GM21447 (cell line): Measurements from ENCODE around the gene CNGA3.

Source experiments
- ATAC-seq: cut with Tn5 transposase; IDR thresholded peaks from one replicate; pipeline ENCODE4 v1.9.1; 2021; ENCODE audit not compliant: unreplicated experiment

Gene CNGA3

DNA sequence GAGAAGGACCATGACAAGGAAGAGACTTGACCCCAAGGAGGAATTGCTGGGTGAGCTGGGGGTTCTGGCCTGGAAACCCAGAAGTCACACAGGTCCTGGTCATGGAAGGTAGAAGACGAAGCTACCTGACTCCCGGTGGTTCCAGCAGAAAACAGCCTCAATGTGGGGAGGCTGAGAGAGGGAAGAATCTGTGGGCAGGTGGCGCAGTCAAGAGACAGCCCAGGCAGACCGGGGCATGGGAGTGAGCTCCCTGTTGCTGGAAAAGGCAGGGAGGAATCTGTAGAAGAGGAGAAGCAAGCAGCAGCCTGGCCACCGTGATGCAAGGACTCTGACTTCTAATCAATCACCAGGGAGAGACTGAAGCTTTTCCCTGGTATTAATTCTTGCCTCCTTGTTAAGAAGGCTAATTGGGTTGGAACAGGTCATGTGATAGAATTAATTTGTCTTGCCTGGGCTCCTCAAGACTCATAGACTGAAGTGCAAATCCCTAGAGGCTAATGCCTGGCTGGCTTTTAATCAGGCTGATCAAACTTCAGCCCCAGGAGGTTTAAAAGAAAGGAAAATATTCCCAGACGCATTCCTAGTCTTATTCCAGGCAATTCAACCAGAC, 30.1 kb downstream of the CNGA3 start:
- no peak for ATAC-seq

DNA sequence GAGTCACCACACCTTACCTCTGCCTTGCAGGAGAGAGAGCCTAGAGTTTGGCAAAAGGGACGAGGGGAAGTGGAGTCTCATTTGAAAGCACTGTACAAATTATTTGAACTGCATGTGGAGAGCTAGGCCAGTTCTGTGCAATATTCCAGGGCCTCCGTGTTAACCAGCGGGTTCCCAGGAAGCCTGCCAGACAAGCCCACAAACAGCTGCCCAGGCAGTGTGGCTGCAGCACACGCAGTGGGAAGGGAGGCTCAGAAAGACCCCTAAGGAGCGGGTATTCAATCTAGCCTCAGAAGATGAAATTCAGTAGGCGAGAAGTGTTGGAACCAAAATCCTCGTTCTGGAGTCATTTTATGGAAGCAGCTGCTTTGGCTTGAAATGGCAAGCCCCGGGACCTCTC, 30.7 kb downstream of the CNGA3 start:
- ATAC-seq, result no peak

DNA sequence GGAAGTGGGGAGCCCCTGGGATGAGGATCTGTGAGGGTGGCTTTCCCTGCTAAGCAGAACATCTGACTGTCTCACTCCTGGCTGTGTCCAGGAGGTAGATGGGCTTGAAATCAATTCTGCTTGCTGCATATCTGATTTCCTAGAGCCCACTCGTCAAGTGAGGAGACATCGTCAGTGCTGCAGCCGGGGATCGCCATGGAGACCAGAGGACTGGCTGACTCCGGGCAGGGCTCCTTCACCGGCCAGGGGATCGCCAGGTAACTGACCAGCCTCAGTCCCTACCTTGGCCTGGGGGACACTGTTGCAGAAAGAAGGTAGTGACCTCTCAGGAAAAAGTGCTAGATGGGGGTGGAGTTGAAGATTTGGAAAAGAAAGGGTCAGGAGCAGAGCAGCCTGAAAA, 31.3 kb downstream of the CNGA3 start:
- ATAC-seq, result no peak

DNA sequence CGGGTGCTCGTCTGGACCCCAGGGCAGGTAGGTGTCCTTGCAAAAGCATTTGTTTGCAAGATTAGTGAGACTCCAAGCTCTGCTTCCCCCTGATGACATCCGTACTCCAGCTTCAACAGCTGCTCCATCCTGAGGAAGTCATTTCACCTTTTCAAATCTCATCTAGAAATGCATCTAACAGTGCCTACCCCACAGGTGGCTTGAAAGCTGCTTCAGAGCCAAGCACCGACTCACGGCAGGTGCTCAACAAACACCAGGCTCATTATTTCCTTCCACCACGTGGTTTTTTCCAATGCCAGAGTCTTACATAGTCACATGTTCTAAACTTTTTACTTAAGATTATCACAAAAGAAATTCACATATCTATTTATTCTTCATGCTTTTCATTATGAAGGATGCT, 31.9 kb downstream of the CNGA3 start:
- no peak for ATAC-seq

DNA sequence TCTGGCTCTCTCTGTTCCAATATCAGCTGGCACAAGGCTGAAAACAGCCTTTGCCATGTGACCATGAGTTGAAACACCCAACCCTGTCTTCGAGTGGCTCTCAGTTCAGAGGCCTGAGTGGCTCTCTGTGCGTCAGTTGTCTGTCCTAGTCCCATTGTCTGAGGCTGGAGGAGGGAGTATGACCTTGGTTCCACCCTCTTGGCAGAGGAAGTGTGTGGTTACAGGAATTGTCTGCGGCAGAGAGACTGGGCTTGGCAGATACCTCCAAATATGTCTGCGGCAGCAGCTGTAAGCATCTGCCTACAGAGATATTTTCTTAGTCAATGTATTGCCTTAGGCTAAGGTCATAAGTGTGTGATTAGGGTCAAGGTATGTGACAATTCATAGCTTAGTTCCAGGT, 32.6 kb downstream of the CNGA3 start:
- ATAC-seq, result no peak

- ATAC-seq, result no peak
Measured at GRCh38 chr2:98379311-98380202, 33.3 kb downstream of the CNGA3 start.

- ATAC-seq, result no peak
Measured at GRCh38 chr2:98380203-98380535, 33.9 kb downstream of the CNGA3 start.

- ATAC-seq, result no peak
Measured at GRCh38 chr2:98381494-98381893, 35.2 kb downstream of the CNGA3 start.

GRCh38 chr2:98382086-98382485, 35.8 kb downstream of the CNGA3 start:
- no peak for ATAC-seq

GRCh38 chr2:98382739-98383138, 36.5 kb downstream of the CNGA3 start:
- ATAC-seq, result no peak

DNA sequence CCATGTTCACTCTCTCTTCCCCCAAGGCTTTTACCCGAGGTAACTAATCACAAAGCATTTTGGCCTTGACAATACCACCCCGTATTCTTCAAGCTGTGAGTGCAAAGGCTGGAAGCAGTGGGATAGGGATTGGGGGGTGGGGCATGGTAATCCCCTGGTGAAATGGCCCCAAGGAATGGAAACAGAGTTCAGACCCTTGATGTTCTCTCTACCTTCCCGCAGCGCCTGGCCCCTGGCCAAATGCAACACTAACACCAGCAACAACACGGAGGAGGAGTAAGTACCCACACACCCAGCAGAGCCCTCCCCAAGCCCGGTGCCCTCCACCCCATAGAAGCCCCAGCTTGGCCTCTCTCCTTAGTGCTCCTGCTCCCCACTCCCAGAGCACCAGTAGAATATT, 36.9 kb downstream of the CNGA3 start:
- no peak for ATAC-seq

DNA sequence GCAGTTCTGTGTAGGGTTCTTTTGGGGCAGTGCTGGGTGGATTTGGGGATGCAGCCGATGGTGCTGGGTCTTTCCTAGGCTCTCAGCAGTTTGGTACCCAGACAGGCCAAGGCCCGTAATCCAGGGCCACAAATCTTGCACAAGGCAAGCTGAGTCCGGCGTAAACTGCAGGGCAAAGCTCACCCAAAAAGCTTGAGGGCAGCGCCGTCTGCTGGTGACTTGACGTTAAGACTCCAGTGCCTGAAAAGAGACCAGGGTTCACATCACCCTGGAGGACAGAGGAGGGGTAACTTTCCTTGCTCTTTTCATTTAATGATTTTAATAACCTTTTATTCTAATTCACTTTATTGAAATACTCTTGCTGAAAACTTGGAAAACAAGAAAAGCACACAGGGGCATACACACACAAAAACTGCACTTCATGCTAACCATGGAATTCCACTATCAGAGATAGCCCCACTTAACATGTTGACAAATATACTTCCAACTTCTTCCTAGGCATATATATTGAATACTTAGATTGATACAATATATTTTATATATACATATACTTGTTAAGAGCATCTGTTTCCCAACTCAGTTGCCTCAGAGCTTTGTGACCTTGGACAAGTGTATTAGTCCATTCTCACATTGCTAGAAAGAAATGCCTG, 38.9 kb downstream of the CNGA3 start:
- no peak for ATAC-seq

GRCh38 chr2:98387478-98387877, 41.2 kb downstream of the CNGA3 start:
- ATAC-seq, result no peak

GRCh38 chr2:98388081-98388480, 41.8 kb downstream of the CNGA3 start:
- no peak for ATAC-seq

DNA sequence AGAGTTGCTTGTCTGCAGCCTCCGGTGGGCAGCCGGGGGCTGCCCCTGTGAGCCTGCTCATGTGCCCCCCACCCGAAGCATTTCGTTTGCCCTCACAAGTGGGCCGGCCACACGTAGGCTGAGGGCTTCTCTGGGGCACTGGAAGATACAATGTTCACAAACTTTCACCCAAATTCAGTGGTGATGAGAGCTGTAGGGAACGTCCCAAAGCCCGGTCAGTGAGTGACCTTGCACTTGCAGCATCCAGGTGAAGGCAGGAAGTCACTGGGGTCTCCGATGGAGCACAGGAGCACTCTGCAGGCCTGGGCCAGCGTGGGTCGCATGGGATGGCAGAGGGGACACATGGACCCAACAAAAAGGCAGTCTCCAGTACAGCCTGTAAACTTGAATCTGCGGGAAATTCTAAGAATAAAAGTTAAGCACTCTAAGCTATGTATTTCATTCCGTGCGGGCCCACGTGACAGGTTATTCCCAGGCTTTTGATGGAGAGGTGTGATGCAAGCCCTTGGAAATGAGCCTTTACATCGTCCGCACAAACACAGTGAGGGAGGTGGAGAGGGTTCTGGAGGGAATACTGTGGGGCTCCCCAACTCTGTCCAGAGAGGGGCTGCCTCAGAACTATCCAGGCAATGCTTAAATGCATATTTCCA, 42.5 kb downstream of the CNGA3 start:
- ATAC-seq, result no peak

- ATAC-seq, result no peak
Measured at GRCh38 chr2:98389251-98389605, 43.0 kb downstream of the CNGA3 start.

GRCh38 chr2:98390571-98391476, 44.6 kb downstream of the CNGA3 start:
- no peak for ATAC-seq

- no peak for ATAC-seq
Measured at GRCh38 chr2:98391581-98392270, 45.5 kb downstream of the CNGA3 start.

- ATAC-seq, result no peak
Measured at GRCh38 chr2:98393354-98393753, 47.1 kb downstream of the CNGA3 start.

- no peak for ATAC-seq
Measured at GRCh38 chr2:98394595-98395153, 48.4 kb downstream of the CNGA3 start.
